NCI-H2081 (cell line): ENCODE data around the gene RAB36.

Experiments used
- DNase-seq, 2 experiments: peaks; one replicate each; lab custom pipeline; 2025; lab: John Stamatoyannopoulos, UW

RAB36 gene

DNA sequence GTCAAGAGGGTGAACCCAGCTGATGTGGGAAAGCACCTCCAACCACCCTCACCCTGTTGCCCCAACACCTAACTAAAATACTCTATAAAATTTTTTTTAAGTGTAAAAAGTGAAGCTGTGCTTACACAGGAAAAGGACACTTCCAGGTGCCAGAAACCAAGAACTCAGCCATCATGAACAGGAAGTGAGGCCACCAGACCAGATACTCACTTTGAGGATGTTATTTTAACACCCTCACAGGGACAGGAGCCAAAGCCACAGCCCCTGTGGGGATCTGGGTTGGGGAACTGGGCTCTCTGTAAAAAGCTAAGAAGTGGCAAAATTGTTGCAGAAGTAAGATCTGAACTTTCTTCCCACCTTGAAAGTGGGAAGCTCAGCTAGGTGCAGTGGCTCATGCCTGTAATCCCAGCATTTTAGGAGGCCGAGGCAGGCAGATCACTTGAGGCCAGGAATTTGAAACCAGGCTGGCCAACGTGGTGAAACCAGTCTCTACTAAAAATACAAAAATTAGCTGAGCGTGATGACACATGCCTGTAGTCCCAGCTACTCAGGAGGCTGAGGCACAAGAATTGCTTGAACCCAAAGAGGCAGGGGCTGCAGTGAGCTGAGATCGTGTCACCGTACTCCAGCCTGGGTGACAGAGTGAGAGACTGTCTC is 7.2 kb upstream of the RAB36 start:
- DNase-seq, result no peak

DNA sequence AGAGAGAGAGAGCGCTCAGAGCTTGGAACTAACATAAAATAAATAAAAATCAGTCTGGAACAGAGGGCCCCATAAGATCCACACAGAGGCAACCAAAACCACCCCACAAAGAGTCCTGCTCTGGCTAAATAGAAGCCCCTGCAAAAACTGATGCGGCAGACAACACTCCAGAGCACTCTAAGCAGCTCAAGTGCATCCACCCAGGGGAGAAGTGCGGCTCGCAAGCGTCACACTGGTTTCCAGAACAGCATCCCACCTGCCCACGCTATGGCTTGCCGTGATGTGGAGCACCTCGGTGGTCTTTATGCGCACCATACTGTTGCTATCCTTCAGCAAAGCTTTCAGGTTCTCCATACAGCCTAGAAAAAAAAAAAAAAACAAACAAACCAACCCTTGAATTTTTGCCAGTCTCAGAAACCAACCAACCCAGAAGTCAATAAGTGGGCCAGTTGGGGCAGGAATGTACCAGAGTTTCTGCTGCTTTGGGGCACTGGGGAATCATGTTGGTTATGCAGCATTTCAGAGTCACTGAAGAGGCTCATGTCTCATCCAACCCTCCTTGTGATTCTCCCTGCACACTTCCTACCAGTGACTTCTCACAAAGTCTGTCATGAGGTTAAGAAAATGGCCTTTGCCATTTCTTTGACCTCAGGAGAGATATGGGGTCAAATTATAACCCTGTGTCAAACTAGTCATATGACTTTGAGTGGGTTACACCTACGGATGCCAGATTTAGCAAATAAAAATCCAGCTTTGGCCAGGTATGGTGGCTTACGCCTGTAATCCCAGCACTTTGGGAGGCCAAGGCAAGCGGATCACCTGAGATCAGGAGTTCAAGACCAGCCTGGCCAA is 6.5 kb upstream of the RAB36 start:
- no peak for DNase-seq

DNA sequence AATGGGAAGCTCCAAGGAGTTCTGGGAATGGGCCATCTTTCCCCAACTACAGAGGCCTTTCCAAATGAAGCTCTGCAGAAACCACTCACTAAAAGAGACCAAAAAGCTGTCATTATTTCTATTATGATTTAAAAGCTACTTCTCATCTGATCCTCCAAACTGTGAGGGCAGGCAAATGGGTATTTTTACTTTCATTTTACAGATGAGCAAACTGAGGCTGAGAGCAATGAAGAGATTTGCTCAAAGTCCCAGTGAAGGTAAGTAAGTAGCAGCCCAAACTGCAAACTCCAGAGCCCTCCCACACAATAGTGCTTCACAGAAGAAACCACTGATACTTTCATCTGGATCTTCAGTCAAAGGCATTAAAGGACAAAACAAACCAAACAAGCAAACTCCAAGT is 4.9 kb upstream of the RAB36 start:
- DNase-seq, result no peak

DNA sequence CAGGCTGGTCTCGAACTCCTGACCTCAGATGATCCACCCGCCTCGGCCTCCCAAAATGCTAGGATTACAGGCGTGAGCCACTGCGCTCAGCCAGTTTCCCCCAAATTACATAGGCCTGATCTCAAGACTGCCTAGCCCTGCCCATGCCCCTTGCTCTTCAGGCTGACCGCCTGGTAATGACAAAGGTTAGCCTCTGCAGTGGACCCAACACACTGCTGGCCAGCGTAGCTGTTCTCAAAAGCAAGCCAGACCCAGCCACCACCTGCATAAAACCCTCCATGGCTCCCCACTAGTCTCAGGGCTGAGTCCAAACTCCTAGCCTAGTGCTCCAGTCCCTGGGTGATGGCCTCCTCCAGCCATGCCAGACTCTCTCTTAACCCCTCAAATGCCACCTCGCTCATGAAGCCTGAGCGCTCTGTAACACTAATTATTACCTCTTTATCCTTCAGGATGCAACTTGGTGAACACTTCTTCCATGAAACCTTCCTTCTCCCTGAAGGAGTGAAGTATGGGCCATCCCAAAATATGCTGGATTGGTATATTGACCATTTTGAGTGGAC is 2.7 kb upstream of the RAB36 start:
- no peak for DNase-seq

DNA sequence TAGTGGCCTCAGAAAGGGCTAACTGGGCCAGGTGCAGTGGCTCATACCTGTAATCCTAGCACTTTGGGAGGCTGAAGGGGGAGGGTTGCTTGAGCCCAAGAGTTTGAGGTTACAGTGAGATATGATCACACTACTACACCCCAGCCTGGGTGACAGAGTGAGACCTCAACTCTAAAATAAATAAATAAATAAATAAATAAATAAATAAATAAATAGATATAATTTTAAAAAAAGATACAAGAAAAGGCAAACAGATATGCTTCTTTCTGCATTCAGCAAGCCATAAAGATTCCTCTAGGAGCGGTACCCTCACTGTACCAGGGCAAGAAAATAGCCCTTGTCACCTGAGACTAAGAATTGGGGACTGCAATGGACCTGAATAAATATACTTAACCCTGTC is 2.2 kb upstream of the RAB36 start:
- DNase-seq, result no peak

DNA sequence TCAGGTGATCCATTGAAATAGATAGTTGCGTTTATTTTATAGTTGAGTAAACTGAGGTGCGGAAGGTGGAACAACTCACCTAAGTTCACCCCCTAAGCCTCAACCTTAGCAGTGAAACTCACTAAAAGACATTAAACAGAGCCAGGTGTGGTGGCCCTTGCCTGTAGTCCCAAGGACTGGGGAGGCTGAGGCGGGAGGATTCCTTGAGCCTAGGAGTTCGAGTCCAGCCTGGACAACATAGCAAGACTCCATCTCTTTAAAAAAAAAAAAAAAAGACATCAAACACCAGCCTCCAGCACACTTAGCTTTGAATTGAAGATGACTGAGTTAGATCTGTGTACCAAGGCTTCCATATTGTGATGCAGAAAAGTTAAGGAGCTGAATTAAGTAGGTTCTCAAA is 845 bp upstream of the RAB36 start:
- DNase-seq, result no peak

DNA sequence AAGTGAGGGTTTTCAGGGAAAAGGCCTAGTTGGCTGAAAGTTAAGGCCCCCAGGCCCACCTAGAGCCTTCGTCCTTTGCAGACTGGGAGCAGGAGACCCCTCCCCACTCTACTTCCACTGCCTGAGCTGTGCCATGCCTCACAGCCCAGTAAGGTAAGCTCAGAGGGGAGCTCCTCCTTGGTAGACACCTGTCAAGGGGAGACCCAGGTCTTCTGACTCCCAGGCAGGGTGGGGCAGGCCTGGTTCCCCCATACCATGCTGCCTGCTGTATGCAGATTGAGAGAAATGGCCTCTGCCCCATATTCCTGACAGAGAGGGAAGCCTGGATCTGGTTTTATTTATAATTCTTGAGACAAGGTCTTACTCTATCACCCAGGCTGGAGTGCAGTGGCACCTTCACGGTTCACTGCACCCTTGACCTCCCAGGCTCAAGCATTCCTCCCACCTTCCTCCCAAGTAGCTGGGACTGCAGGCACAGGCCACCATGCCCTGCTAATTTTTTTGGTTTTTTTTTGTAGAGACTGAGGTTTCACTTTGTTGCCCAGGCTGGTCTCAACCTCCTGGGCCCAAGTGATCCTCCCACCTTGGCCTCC is 697 bp downstream of the RAB36 start:
- DNase-seq, result no peak

DNA sequence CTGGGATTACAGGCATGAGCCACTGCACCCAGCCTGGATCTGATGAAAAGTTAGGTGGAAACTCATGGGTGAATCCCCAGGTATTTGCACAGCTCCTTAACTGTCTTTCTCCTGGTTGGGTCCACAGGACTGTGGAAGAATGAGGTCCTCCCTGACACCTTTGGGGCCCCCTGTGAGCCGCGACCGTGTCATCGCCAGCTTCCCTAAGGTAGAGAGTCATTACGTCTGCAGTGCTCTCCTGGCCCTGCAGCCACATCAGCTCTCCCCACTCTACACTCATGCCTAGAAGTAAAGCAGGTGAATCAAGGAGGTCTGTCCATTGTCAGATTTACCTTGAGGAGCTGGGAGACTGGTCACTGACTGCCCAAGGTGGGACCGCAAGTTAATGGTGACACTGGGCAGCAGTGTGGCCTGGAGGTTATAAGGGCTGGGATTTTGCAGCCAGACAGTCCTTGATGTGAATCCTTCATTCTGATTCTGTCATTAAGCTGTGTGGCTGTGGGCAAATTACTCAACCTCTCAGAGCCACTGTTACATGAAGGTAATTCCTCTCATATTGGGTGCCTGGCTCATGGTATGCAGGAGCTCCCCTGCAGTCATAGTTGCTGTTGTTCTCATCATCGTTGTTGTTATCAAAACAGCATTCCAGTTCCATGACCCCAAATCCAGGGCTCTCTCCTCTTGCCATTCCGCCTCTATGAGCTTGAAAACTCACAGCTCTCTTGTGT is 1.4 kb downstream of the RAB36 start:
- DNase-seq, result no peak

DNA sequence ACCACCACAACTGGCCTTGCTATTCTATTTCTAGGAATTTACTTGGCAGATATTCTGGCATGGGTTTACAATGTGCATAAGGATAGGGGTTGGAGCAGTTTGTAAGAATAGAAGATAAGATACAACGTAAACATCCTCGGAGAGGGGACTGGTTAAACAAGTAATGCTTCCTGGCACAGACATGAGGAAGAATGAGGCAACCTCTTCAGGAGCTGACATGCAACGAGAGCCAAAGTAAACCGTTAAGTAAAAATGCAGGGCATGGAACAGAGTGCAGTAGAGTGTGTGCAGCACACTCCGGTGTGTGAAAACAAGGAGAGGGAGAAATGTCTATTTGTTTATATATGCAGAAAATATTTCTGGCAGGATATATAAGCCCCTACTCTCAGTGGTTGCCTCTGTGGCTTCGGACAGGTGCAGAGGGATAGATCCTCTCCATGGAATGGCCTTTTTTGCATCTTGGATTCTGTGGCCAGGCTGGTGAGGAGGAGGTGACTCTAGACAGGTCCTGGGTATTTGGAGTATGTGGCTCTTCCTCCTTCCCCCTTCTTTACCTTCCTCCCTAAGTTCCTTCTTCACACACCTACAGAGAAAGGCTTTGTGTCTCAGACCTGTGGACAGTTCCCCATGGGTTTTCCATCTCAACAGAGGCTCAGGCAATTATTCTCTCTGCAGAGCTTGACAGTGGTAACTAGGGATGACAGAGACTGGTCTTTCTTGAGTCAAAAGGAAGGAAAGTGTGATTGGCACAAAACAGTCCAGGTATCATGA is 2.5 kb downstream of the RAB36 start:
- no peak for DNase-seq

DNA sequence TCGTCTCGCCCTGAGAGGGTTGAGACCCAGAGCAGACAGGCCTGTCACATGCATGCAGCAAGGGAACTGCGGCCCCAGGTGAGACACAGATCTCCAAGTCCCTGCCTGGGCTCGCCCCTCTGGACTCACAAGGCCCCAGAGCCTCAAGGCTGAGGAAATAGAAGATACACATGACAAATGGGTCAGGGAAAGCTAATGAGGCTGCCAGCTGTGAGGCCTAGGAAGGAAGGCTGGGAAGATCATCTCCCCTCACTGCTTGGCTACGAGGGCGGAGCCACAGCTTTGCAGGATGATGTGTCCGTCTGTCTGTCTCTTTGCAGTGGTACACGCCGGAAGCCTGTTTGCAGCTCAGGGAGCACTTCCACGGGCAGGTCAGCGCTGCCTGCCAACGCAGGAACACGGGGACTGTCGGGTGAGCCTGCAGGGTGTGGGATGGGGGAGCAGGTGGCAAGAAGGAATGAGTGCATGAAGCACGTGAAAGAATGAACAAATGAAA is 4.5 kb downstream of the RAB36 start:
- DNase-seq, result no peak

DNA sequence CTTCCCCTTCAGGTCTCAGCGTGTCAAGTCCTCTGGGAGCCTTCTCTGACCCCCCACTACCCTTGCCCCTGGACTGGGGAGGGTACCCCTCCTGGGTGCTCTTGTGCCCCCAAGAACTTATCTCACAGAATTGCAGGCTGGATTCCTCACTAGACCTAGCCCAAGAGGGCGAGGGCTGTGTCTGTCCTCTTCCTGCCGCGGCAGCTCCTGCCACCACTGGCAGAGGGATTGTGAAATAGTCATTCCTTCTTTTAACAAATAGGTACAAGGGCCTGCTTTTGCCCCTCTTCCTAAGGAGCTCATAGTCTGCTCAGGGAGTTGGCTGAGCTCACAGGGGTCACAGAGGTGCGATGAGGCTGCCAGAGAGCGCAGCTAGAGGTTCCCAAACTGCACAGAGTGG is 5.5 kb downstream of the RAB36 start:
- DNase-seq, result no peak

DNA sequence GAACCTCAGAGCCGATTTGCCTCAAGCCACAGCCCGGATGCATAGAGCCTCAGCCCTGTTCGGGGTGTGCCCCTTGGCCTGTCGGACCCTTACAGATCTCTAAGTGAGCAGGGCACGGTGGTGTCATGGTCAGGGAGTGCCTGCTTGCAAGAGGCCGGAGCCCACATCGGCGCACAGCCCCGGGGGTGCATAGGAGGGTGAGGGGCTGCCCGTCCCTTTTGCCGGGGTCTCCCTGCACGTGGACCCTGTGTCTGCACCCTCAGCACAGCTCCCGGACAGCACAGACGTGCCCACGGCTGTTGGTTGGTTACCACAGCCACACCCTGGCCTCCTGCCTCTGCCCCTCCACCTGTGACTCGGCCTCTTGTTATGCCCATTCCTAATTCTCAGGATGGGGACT is 6.5 kb downstream of the RAB36 start:
- DNase-seq, result no peak

DNA sequence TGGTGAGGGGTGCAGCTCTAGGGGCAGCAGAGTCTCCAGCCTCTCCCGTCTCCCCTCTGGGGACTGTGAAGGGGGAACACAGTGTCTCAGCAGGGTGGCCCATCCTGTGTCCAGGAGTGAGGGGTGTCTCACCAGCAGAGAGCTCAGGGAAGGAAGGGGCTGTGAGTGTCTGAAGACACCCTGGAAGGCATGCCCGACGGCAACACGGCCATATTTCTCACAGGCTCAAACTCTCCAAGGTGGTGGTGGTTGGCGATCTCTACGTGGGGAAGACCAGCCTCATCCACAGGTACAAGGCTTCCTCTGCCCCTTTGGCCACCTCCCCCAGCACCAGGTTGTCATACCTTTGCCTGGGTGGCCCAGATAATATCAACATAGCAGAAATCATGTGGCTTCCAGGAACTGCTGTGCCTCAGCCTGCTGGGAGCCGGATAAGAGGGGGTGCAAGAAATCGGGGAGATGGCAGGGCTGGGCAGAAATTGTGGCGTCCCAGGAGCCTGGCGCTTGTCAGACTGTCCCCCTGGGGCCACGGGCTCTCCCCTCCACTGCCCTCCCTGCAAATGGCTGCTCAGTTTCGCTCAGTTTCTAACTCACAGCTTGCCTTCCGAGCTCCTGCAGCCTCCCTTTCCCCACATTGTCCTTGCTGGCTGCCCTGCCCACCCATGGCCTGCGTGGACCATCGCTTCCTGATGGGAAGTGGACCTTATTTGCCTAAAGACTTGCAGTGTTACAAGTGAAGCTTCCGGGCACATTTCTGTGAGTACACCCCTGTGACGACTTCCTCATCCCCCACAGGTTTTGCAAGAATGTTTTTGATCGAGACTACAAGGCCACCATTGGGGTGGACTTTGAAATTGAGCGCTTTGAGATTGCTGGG is 7.2 kb downstream of the RAB36 start:
- no peak for DNase-seq

DNA sequence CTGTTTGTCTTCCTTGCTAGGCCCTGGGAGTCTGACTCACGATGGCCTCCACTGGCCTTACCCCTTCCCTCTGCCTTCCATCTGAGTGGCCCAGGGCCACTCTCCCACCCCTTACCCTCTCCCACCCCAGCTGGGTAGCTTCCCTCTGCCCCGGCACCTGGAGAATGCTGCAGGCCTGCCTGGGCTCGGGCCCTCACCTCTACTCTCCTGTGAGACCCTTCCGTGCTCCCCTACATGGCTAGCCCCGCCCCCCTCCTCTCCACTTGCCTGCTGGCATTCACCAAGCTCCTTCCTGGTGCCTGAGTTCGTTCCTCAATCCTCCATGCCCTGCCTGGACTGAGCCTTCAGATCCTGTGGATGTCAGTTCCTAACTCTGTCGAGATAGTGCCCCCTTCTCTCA is 8.7 kb downstream of the RAB36 start:
- no peak for DNase-seq

DNA sequence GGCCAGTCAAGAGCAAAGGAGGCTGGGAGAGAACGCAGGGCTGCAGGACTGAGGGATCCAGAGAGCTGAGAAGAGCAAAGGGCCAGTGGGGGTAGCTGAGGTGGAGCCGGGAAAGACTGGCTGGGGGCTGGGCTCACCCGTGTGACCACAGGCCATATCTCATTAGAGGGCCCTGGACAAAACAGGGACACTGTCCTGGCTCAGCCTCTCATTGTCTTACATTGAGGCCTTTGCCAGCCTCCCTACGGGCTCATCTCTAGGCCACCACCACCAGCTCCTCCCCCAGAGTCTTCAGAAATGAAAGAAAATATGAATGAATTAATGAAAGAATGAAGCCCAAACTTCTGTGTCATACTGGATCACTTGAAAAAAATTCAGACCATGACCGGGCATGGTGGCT is 9.2 kb downstream of the RAB36 start:
- DNase-seq, result no peak

DNA sequence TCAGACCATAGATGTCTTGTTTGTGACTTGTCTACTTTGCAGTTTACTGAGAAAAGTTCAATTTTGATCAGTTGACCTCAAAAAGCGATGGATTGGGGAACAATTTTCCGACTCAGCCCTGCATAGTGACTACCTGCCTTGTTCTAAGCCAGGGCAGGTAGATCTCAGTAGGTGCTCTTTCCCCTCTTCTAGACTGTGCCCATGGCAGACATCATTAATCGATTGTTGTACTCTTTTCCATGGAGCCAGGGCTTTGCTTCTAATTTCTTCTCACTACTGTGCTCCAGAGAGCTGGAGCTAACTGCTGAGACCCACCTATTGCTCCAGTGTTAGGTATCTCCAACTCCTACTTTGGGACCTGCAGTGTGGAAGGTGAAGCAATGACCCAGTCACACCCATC is 9.9 kb downstream of the RAB36 start:
- DNase-seq, result no peak

DNA sequence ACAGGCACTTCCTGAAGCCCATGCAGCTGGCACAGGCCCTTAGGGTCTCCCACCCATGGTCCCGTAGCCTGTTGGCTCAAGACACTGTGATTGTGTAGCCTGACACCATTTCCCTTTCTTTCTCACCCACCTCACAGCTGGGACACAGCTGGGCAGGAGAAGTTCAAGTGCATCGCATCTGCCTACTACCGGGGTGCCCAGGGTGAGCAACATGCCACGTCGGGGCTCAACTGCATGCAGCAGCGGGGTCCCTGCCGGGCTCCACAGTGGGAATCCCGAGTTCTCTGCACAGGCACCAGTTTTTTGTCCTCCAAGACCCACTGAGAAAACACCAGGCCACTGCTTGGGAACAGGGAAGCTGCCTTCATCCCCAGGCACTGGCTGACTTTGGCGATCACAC is 10.6 kb downstream of the RAB36 start:
- DNase-seq, result no peak

DNA sequence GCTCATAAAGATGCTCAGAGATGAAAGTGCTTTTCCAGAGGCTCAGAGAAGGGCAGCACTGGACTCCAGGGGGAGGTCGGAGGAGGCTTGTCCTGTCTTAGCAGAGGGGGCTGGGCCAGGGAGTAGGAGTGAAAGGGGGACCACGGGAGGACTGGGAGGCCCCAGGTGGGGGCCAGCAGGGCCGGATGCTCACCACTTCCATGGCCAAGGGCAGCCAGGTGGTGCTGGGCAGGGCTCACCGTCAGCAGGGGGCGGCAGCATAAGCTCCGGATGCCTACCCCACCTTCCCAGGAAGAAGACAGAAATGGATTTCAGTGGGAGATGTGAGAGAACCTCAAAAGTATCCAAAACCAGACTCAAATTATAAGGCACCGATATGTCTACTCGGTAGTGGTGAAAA is 11.0 kb downstream of the RAB36 start:
- no peak for DNase-seq

DNA sequence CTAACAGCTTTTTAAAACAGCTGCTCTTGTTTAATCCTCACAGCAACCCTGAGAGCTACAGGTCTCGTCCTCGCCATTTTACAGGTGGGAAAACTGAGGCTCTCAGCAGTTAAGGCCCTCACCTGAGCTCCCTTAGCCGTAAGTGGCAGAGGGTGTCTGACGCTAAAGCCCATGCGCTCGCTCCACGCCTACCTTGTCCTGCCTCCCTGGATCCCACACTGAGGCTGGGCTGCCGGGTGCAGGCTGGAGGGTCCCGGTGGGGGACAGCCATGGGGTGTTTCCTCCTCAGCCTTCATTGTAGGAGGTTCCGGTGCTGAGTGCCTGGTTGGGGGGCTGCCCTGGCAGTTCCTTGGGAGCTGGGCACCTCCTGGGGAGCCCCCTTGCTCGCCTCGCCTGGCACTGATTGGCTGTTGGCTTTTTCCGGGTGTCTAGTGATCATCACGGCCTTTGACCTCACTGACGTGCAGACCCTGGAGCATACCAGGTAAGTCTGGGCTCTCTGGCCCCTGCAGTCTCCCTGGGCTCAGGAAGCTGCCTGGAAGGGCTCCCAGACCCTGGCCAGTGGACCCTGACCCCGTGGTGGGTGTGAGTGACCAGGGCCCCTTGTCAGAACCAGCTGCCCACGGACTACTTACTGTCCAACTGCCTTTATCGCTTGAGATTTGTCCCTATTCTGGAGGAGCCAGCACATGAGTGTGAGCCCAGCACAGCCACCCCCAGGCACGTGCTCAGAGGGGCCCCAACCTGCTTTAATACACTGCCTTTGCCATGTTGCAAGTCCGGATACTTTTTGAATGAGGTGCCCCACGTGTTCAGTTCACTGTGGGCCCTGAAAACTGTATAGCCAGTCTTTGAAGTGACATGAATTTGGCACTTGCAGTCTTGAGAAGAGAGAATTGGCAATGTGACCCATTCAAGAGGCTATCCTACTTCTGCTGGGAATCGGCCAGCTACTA is 12.6 kb downstream of the RAB36 start:
- no peak for DNase-seq
